K562 (cell line): ENCODE results near the gene STK36. TPM values are rescaled to one million over a fixed set of nuclear protein-coding genes. Genes with fewer than 3 reads are reported as not detected.
A peak's percentile ranks its signal among the peaks of the same experiment; 100 is the strongest.

ENCODE experiments used
- ARID1B ChIP-seq: fragments of 450-650 bp; IDR thresholded peaks from 2 replicates; pipeline ENCODE4 v1.6.1; 2016; ENCODE audit warnings: antibody characterized with exemption, mild to moderate bottlenecking, inconsistent platforms
- ATF1 ChIP-seq, 2 experiments: fragments of 450-650 bp in 1 of 2; IDR thresholded peaks; 2 replicates each; pipeline ENCODE4 v1.6.1; 2016; ENCODE audit warnings: missing compliant biosample characterization in 1 of 2, missing genetic modification characterization in 1 of 2
- ATF6 ChIP-seq: sonication (generic); formaldehyde crosslinking; IDR thresholded peaks from 2 replicates; pipeline ENCODE4 v1.4.0; 2020; ENCODE audit warnings: mild to moderate bottlenecking, missing genetic modification reagents
- BCLAF1 ChIP-seq, 2 experiments: fragments of 450-650 bp in 1 of 2; IDR thresholded peaks; 2 replicates each; pipeline ENCODE4 v1.6.1; 2011 to 2017; ENCODE audit warnings: low read depth in 2 of 2, antibody characterized with exemption in 1 of 2, borderline replicate concordance in 1 of 2, low read length in 1 of 2, mild to moderate bottlenecking in 1 of 2, mixed read lengths in 1 of 2; ENCODE audit not compliant: control insufficient read depth in 1 of 2
- CEBPZ ChIP-seq: fragments of 150-350 bp; IDR thresholded peaks from 2 replicates; pipeline ENCODE4 v1.6.1; 2014; ENCODE audit warnings: low read depth, mild to moderate bottlenecking, low read length, borderline replicate concordance
- HNRNPK ChIP-seq: fragments of 200-400 bp; formaldehyde crosslinking; IDR thresholded peaks from one replicate; pipeline ENCODE4 v1.6.1; 2018; ENCODE audit warnings: mild to moderate bottlenecking, low read depth, low read length; ENCODE audit not compliant: poor library complexity, severe bottlenecking
- KDM4B ChIP-seq, 2 experiments: fragments of 450-650 bp in 1 of 2; sonication (generic) in 1 of 2; IDR thresholded peaks; 2 replicates each; pipeline ENCODE4 v1.6.1; 2016 to 2017; ENCODE audit warnings: borderline replicate concordance in 2 of 2, antibody characterized with exemption in 1 of 2, low read depth in 1 of 2, mild to moderate bottlenecking in 1 of 2
- KLF16 ChIP-seq: IDR thresholded peaks from 2 replicates; pipeline ENCODE4 v1.6.1; 2016; ENCODE audit warnings: antibody characterized with exemption
- MTA2 ChIP-seq: fragments of 450-650 bp; IDR thresholded peaks from 2 replicates; pipeline ENCODE4 v1.6.1; 2016; ENCODE audit warnings: low read depth
- MXI1 ChIP-seq: IDR thresholded peaks from 2 replicates; pipeline ENCODE4 v1.6.1; 2011; ENCODE audit warnings: low read depth, mild to moderate bottlenecking, improper control_type of control experiment, low read length
- NCOA4 ChIP-seq: fragments of 450-650 bp; IDR thresholded peaks from 2 replicates; pipeline ENCODE4 v1.6.1; 2018; ENCODE audit warnings: mild to moderate bottlenecking; ENCODE audit not compliant: partially characterized antibody
- POLR3G ChIP-seq: IDR thresholded peaks from 2 replicates; pipeline ENCODE4 v1.6.1; 2011; ENCODE audit not compliant: insufficient read length, insufficient replicate concordance; ENCODE audit errors: extremely low read depth
- SMARCC2 ChIP-seq: fragments of 450-650 bp; IDR thresholded peaks from 2 replicates; pipeline ENCODE4 v1.6.1; 2017; ENCODE audit warnings: antibody characterized with exemption, moderate library complexity, mild to moderate bottlenecking, low read depth
- SP2 ChIP-seq: IDR thresholded peaks from 2 replicates; pipeline ENCODE4 v1.6.1; 2011; ENCODE audit warnings: mild to moderate bottlenecking, low read depth, low read length, moderate library complexity; ENCODE audit not compliant: poor library complexity, severe bottlenecking; ENCODE audit errors: extremely low read depth
- TCF3 ChIP-seq: sonication (generic); formaldehyde crosslinking; IDR thresholded peaks from 2 replicates; pipeline ENCODE4 v1.4.0; 2020; ENCODE audit warnings: mild to moderate bottlenecking, missing genetic modification reagents
- TRIM24 ChIP-seq, 2 experiments: fragments of 450-650 bp; IDR thresholded peaks; 2 replicates each; pipeline ENCODE4 v1.6.1; 2016
- ZEB2 ChIP-seq: fragments of 450-650 bp; IDR thresholded peaks from 2 replicates; pipeline ENCODE4 v1.6.1; 2016
- ZNF143 ChIP-seq: sonication (generic); formaldehyde crosslinking; IDR thresholded peaks from 2 replicates; pipeline ENCODE4 v1.9.0; 2022; ENCODE audit warnings: mild to moderate bottlenecking, missing genetic modification reagents
- ZNF324 ChIP-seq: fragments of 250-450 bp; sonication (Bioruptor Pico); IDR thresholded peaks from 2 replicates; pipeline ENCODE4 v1.4.0; 2020; ENCODE audit warnings: mild to moderate bottlenecking
- ZNF384 ChIP-seq: IDR thresholded peaks from 2 replicates; pipeline ENCODE4 v1.6.1; 2012; ENCODE audit warnings: low read depth, low read length, improper control_type of control experiment
- ZNF830 ChIP-seq: fragments of 250-450 bp; sonication (Bioruptor Pico); IDR thresholded peaks from 2 replicates; pipeline ENCODE4 v1.5.0; 2021; ENCODE audit warnings: mild to moderate bottlenecking
- polyA plus RNA-seq, 8 experiments: library from polyadenylated mRNA; depleted of rRNA in 4 of 8; stranded (reverse) in 5 of 8; unstranded in 3 of 8; fragments of >200 nt; fragmentation: Nextera tagmentation in 2 of 8; fragmentation: Illumina TruSeq in 1 of 8; extraction: Ambion mirVana in 2 of 8; extraction: Trizol in 1 of 8; gene quantifications; 2 replicates each; pipeline versions ENCODE4 v1.2.1 to v1.2.3, GENCODE V29; 2011 to 2014; ENCODE audit warnings: inconsistent platforms in 1 of 8, missing spikeins in 1 of 8
- total RNA-seq, 7 experiments: library from RNA; depleted of rRNA in 6 of 7; stranded (reverse); fragments of >200 nt in 6 of 7; fragmentation: Illumina TruSeq in 2 of 7; extraction: Trizol in 2 of 7; gene quantifications; 2 replicates each; pipeline versions ENCODE4 v1.2.1 to v1.2.3, GENCODE V29; 2011 to 2021; ENCODE audit warnings: low replicate concordance in 1 of 7

STK36 gene
- total and polyA plus RNA-seq, 9 of the 15 experiments (the other 6 are each of a cell fraction or from before 2014, with no cell fraction given), result 3.5 to 12.4 (median 6.7) TPM

DNA sequence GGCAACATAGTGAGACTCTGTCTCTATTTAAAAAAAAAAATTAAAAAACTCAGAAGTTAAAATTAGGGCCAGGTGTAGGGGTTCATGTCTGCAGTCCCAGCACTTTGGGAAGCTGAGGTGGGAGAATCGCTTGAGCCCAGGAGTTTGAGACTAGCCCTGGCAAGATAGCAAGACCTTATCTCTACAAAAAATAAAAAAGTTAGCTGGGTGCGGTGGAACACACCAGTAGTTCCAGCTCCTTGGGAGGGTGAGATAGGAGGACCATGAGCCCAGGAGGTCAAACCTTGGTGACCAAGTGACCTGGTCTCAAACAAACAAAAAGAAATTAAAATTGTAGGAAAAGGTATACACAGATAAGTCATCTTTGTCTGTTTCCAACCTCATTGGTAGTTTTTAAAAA lies 50.0 kb downstream of the STK36 start (continued):
- TF ChIP-seq NCOA4 (no peak), HNRNPK (no peak), ZNF830 (CRISPR knock-in tag) (no peak), ZNF143 (CRISPR knock-in tag) (no peak), ATF1 (CRISPR knock-in tag; IDR thresholded peaks at IDR 0.05) (no peak), ATF1 (tag; IDR thresholded peaks at IDR 0.05) (no peak), BCLAF1 (IDR thresholded peaks at IDR 0.05; ENCODE audit: borderline replicate concordance in 1 of 2, control insufficient read depth in 1 of 2, low read depth in 2 of 2, low read length in 1 of 2) (no peak), KDM4B (IDR thresholded peaks at IDR 0.05; ENCODE audit: borderline replicate concordance in 2 of 2, low read depth in 1 of 2) (no peak), POLR3G (no peak), SP2 (no peak), ZEB2 (0 out of 2 replicates have a peak, but pooled peaks have one; percentile 20), ATF6 (no peak), MTA2 (peak; percentile 73), TCF3 (CRISPR knock-in tag) (peak; percentile 71), ARID1B (peak; percentile 91), TRIM24 (IDR thresholded peaks at IDR 0.05) (peak; percentile 51 to 54; a peak in 2 of 4 replicates), CEBPZ (no peak), ZNF324 (CRISPR knock-in tag) (no peak), ZNF384 (peak; percentile 75; the same call in 1 of the 2 replicates), MXI1 (no peak), SMARCC2 (peak; percentile 54; the same call in 1 of the 2 replicates), KLF16 (peak; percentile 71)
